K562 (cell line): ENCODE data around the gene PALLD. TPM values are rescaled to one million over a fixed set of nuclear protein-coding genes. Genes with fewer than 3 reads are reported as not detected.

Experiments used
- ARID3B ChIP-seq: fragments of 250-450 bp; sonication (Bioruptor Pico); IDR thresholded peaks from 2 replicates; pipeline ENCODE4 v1.4.0; 2020; ENCODE audit warnings: borderline replicate concordance
- ESRRA ChIP-seq: fragments of 450-650 bp; IDR thresholded peaks from 2 replicates; pipeline ENCODE4 v1.6.1; 2014; ENCODE audit warnings: low read depth, mild to moderate bottlenecking, moderate library complexity, borderline replicate concordance
- ESRRB ChIP-seq: fragments of 250-450 bp; sonication (Bioruptor Pico); IDR thresholded peaks from 2 replicates; pipeline ENCODE4 v1.5.0; 2020; ENCODE audit warnings: mild to moderate bottlenecking, moderate library complexity, borderline replicate concordance
- POLR2H ChIP-seq: IDR thresholded peaks from 2 replicates; pipeline ENCODE4 v1.6.1; 2016; ENCODE audit warnings: missing genetic modification characterization, low read depth, mild to moderate bottlenecking, control low read depth, missing compliant biosample characterization, moderate library complexity
- RFX5 ChIP-seq: IDR thresholded peaks from 2 replicates; pipeline ENCODE4 v1.6.1; 2011; ENCODE audit warnings: low read depth, mild to moderate bottlenecking, improper control_type of control experiment, low read length
- SIRT6 ChIP-seq: IDR thresholded peaks from one replicate; pipeline ENCODE4 v1.6.1; 2012; ENCODE audit warnings: low read depth, mild to moderate bottlenecking, control low read depth, inconsistent platforms, low read length, moderate library complexity
- ZNF224 ChIP-seq: sonication (generic); formaldehyde crosslinking; IDR thresholded peaks from 2 replicates; pipeline ENCODE4 v1.8.0; 2022; ENCODE audit warnings: mild to moderate bottlenecking, missing genetic modification reagents
- ZNF408 ChIP-seq: fragments of 250-450 bp; sonication (Bioruptor Pico); IDR thresholded peaks from 2 replicates; pipeline ENCODE4 v1.4.0; 2020; ENCODE audit warnings: low read depth, mild to moderate bottlenecking, moderate library complexity
- polyA plus RNA-seq, 8 experiments: library from polyadenylated mRNA; depleted of rRNA in 4 of 8; stranded (reverse) in 5 of 8; unstranded in 3 of 8; fragments of >200 nt; fragmentation: Nextera tagmentation in 2 of 8; fragmentation: Illumina TruSeq in 1 of 8; extraction: Ambion mirVana in 2 of 8; extraction: Trizol in 1 of 8; gene quantifications; 2 replicates each; pipeline versions ENCODE4 v1.2.1 to v1.2.3, GENCODE V29; 2011 to 2014; ENCODE audit warnings: inconsistent platforms in 1 of 8, missing spikeins in 1 of 8
- total RNA-seq, 7 experiments: library from RNA; depleted of rRNA in 6 of 7; stranded (reverse); fragments of >200 nt in 6 of 7; fragmentation: Illumina TruSeq in 2 of 7; extraction: Trizol in 2 of 7; gene quantifications; 2 replicates each; pipeline versions ENCODE4 v1.2.1 to v1.2.3, GENCODE V29; 2011 to 2021; ENCODE audit warnings: low replicate concordance in 1 of 7
- TF ChIP-seq, protein P1 (sequence below): fragments of 250-450 bp; sonication (Bioruptor Pico); IDR thresholded peaks from 2 replicates; pipeline ENCODE4 v1.5.0; 2021

The PALLD gene
- total and polyA plus RNA-seq, 9 of the 15 experiments (the other 6 are each of a cell fraction or from before 2014, with no cell fraction given) = 0.01 to 0.35 (median 0.06) TPM; not detected in 3

- TF ChIP-seq ESRRB (CRISPR knock-in tag) (no peak), POLR2H (tag) (no peak), RFX5 (no peak), SIRT6 (no peak), ARID3B (CRISPR knock-in tag) (no peak), ZNF224 (CRISPR knock-in tag) (no peak), ESRRA (no peak), ZNF408 (CRISPR knock-in tag) (no peak)
- TF ChIP-seq, protein P1, sequence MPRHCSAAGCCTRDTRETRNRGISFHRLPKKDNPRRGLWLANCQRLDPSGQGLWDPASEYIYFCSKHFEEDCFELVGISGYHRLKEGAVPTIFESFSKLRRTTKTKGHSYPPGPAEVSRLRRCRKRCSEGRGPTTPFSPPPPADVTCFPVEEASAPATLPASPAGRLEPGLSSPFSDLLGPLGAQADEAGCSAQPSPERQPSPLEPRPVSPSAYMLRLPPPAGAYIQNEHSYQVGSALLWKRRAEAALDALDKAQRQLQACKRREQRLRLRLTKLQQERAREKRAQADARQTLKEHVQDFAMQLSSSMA = no peak
Measured at GRCh38 chr4:168690199-168690598, 193.3 kb downstream of the PALLD start (continued).
